SU-DHL-6 (cell line): Measurements from ENCODE around the gene ARHGAP8.

Source experiments
- H2AFZ ChIP-seq: fragments of 200-600 bp; sonication (generic); 2 replicates; pipeline ENCODE4 v1.6.1; 2014; ENCODE audit warnings: low read depth, mild to moderate bottlenecking, moderate library complexity, mixed read lengths, antibody characterized with exemption, low read length; ENCODE audit not compliant: severe bottlenecking
- H3F3A ChIP-seq: fragments of 200-600 bp; shearing (Covaris generic); 2 replicates; pipeline ENCODE4 v1.6.0; 2016; ENCODE audit warnings: antibody characterized with exemption, mild to moderate bottlenecking; ENCODE audit not compliant: insufficient read depth
- H3K27ac ChIP-seq: fragments of 200-600 bp; sonication (generic); 2 replicates; pipeline ENCODE4 v1.5.1; 2016; ENCODE audit warnings: low read depth, mild to moderate bottlenecking, low read length, moderate library complexity, mixed read lengths
- H3K27me3 ChIP-seq: fragments of 200-600 bp; sonication (generic), shearing (Covaris generic); 2 replicates; pipeline ENCODE4 v1.6.0; 2014; ENCODE audit warnings: mild to moderate bottlenecking, low read length
- H3K36me3 ChIP-seq: fragments of 200-600 bp; sonication (generic); 2 replicates; pipeline ENCODE4 v1.6.1; 2014; ENCODE audit warnings: mild to moderate bottlenecking, low read length, mixed read lengths
- H3K4me2 ChIP-seq: fragments of 300-600, 200-600 bp; shearing (Covaris generic), sonication (generic); 2 replicates; pipeline ENCODE4 v1.6.0; 2014; ENCODE audit warnings: low read length, low read depth, mild to moderate bottlenecking; ENCODE audit not compliant: poor library complexity, severe bottlenecking
- H3K4me3 ChIP-seq: fragments of 200-600 bp; sonication (generic); 2 replicates; pipeline ENCODE4 v1.5.1; 2014; ENCODE audit warnings: antibody characterized with exemption, low read length, mild to moderate bottlenecking, mixed read lengths; ENCODE audit not compliant: insufficient read depth, poor library complexity, severe bottlenecking
- H3K79me2 ChIP-seq: fragments of 200-600 bp; sonication (generic); 2 replicates; pipeline ENCODE4 v1.6.1; 2014; ENCODE audit warnings: mild to moderate bottlenecking, low read length, moderate library complexity; ENCODE audit not compliant: insufficient read depth
- H3K9ac ChIP-seq: fragments of 200-600 bp; sonication (generic); 2 replicates; pipeline ENCODE4 v1.7.0; 2014; ENCODE audit warnings: mild to moderate bottlenecking, low read length
- H3K9me2 ChIP-seq: fragments of 200-600 bp; sonication (generic); replicated peaks from 2 replicates; pipeline ENCODE4 v1.6.1; 2014; ENCODE audit warnings: low read length; ENCODE audit not compliant: insufficient read depth
- H3K9me3 ChIP-seq: fragments of 200-600 bp; sonication (generic); 2 replicates; pipeline ENCODE4 v1.6.1; 2014; ENCODE audit warnings: low read length, mixed read lengths; ENCODE audit not compliant: insufficient read depth
- H4K20me1 ChIP-seq: fragments of 200-600 bp; sonication (generic); 2 replicates; pipeline ENCODE4 v1.6.1; 2014; ENCODE audit warnings: low read depth, mild to moderate bottlenecking, antibody characterized with exemption, low read length, moderate library complexity, mixed read lengths
- EZH2phosphoT487 ChIP-seq: fragments of 200-600 bp; sonication (generic), shearing (Covaris generic); conservative IDR thresholded peaks from 2 replicates; pipeline ENCODE4 v1.6.1; 2018; ENCODE audit warnings: mild to moderate bottlenecking, antibody characterized with exemption, low read length, moderate library complexity, mixed read lengths
- TF ChIP-seq, protein P1 (sequence below): fragments of 200-600 bp; sonication (generic); IDR thresholded peaks from one replicate; pipeline ENCODE4 v1.5.1; 2017; ENCODE audit warnings: antibody characterized with exemption, mild to moderate bottlenecking, low read length, moderate library complexity; ENCODE audit not compliant: insufficient read depth, poor library complexity, severe bottlenecking

The ARHGAP8 gene

DNA sequence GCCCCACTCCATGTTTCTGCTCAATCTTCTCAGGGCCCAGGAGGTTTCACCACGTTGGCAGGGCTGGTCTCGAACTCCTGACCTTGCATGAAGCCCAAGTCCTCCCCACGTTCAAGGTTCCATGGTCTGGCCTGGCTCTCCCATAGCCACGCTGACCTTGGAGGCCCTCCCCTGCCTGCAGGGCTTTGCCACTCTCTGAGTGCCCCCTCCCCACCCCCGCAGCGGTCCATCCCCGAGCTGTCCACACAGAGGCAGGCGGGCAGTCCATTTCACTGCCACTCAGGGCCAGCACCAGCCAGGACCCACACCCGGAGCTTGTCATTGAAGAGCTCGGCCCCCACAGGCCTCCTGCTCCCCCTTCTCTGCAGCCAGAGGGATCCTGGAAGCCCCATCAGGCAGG, 30.7 kb downstream of the ARHGAP8 start:
- H3F3A ChIP-seq, result no peaks in the 10 kb centered on the region
- H3K27ac ChIP-seq, result no peak overlapping the region
- no peaks in the 10 kb centered on the region for H3K9me2 ChIP-seq
- H3K27me3 ChIP-seq, result no peaks in the 10 kb centered on the region
- no peak overlapping the region for H3K4me3 ChIP-seq
- TF ChIP-seq EZH2phosphoT487, result no peak
- TF ChIP-seq, protein P1, sequence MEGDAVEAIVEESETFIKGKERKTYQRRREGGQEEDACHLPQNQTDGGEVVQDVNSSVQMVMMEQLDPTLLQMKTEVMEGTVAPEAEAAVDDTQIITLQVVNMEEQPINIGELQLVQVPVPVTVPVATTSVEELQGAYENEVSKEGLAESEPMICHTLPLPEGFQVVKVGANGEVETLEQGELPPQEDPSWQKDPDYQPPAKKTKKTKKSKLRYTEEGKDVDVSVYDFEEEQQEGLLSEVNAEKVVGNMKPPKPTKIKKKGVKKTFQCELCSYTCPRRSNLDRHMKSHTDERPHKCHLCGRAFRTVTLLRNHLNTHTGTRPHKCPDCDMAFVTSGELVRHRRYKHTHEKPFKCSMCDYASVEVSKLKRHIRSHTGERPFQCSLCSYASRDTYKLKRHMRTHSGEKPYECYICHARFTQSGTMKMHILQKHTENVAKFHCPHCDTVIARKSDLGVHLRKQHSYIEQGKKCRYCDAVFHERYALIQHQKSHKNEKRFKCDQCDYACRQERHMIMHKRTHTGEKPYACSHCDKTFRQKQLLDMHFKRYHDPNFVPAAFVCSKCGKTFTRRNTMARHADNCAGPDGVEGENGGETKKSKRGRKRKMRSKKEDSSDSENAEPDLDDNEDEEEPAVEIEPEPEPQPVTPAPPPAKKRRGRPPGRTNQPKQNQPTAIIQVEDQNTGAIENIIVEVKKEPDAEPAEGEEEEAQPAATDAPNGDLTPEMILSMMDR, result no peak
- no peak overlapping the region for H3K4me2 ChIP-seq
- no peaks in the 10 kb centered on the region for H4K20me1 ChIP-seq
- H3K9ac ChIP-seq, result no peak overlapping the region
- H3K9me3 ChIP-seq, result no peaks in the 10 kb centered on the region
- no peaks in the 10 kb centered on the region for H3K79me2 ChIP-seq
- H3K36me3 ChIP-seq, result no peaks in the 10 kb centered on the region
- H2AFZ ChIP-seq, result no peak overlapping the region

DNA sequence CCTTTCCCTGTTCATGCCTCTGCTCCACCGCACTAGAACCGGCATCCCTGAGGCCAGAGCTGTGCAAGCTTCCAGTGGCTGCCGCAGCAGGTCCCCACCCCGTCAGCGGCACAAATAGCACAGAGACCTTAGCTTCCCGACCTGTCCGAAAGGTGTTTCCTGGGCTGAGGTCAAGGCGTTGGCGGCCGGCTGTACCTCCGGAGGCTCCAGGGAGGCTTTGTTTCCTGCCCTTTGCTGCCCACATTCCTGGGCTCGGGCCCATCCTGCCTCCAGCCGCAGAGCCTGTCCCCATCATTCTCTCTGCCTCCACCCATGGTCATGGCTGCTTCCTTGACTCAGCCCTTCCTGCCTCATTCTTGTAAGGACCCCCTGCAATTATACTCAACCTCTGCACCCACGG, 31.2 kb downstream of the ARHGAP8 start:
- Histone ChIP-seq H3K9ac (no peak overlapping the region), H3K9me2 (no peaks in the 10 kb centered on the region), H3K36me3 (no peaks in the 10 kb centered on the region), H3K4me2 (no peak overlapping the region), H2AFZ (no peak overlapping the region), H3K27ac (no peak overlapping the region), H3F3A (no peaks in the 10 kb centered on the region), H3K9me3 (no peaks in the 10 kb centered on the region), H3K27me3 (no peaks in the 10 kb centered on the region), H3K79me2 (no peaks in the 10 kb centered on the region), H3K4me3 (no peak overlapping the region), H4K20me1 (no peaks in the 10 kb centered on the region)
- TF ChIP-seq, protein P1, result no peak
- no peak for TF ChIP-seq EZH2phosphoT487

DNA sequence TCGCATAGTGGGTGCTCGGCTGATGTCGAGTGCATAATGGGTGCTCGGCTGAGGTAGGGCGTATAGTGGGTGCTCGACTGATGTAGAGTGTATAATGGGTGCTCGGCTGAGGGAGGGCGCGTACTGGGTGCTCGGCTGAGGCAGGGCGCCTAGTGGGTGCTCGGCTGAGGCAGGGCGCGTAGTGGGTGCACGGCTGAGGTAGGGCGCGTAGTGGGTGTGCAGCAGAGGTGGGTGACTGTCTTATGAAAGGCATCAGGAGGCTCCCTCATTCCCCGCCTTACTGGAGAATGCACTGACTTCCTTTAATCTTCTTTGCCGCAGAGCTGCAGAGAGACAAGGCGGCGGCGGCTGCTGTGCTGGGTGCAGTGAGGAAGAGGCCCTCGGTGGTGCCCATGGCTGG, 33.8 kb downstream of the ARHGAP8 start:
- H3K4me3 ChIP-seq, result no peak overlapping the region
- H3K9ac ChIP-seq, result no peak overlapping the region
- no peaks in the 10 kb centered on the region for H3K27me3 ChIP-seq
- no peaks in the 10 kb centered on the region for H3K36me3 ChIP-seq
- no peaks in the 10 kb centered on the region for H3K9me2 ChIP-seq
- TF ChIP-seq EZH2phosphoT487, result no peak
- TF ChIP-seq, protein P1, result no peak
- H2AFZ ChIP-seq, result no peak overlapping the region
- H3K4me2 ChIP-seq, result no peak overlapping the region
- H3F3A ChIP-seq, result no peaks in the 10 kb centered on the region
- no peaks in the 10 kb centered on the region for H4K20me1 ChIP-seq
- no peak overlapping the region for H3K27ac ChIP-seq
- H3K9me3 ChIP-seq, result no peaks in the 10 kb centered on the region
- H3K79me2 ChIP-seq, result no peaks in the 10 kb centered on the region
